Esophagus squamous epithelium (tissue), 5 donors: ENCODE results near the gene RYR1. TPM values are rescaled to one million over a fixed set of nuclear protein-coding genes. Genes with fewer than 3 reads are reported as not detected.

Source experiments
- DNase-seq: peaks from one replicate; lab custom pipeline; 2025; lab: John Stamatoyannopoulos, UW
- H3K27ac ChIP-seq, 4 donors: fragments of 200-600 bp; sonication (generic); one replicate each; pipeline ENCODE4 v1.5.1; 2016 to 2019; ENCODE audit warnings: mild to moderate bottlenecking in 1 of 4
- H3K27me3 ChIP-seq, 4 donors: fragments of 200-600 bp; sonication (generic); 1 replicate in 3 of 4; 2 replicates in 1 of 4; pipeline versions ENCODE4 v1.5.1 to v1.6.0; 2017 to 2021; ENCODE audit warnings: antibody characterized with exemption in 1 of 4
- H3K36me3 ChIP-seq, 3 donors: fragments of 200-600 bp; sonication (generic); one replicate each; pipeline ENCODE4 v1.5.1; 2016 to 2019
- H3K4me1 ChIP-seq, 3 donors: fragments of 200-600 bp; sonication (generic); one replicate each; pipeline ENCODE4 v1.5.1; 2017 to 2019
- H3K4me3 ChIP-seq, 4 donors: fragments of 200-600 bp; sonication (generic); 1 replicate in 3 of 4; 2 replicates in 1 of 4; pipeline ENCODE4 v1.5.1; 2016 to 2019; ENCODE audit warnings: mild to moderate bottlenecking in 2 of 4, moderate library complexity in 1 of 4
- H3K9me3 ChIP-seq, 3 donors: fragments of 200-600 bp; sonication (generic); one replicate each; pipeline ENCODE4 v1.5.1; 2016 to 2019
- POLR2A ChIP-seq, 4 donors: fragments of 450-650 bp; IDR thresholded peaks; one replicate each; pipeline ENCODE4 v1.6.1; 2017; ENCODE audit warnings: antibody characterized with exemption in 4 of 4, mild to moderate bottlenecking in 4 of 4, moderate library complexity in 3 of 4
- WGBS, 2 donors: methylation state at CpG; one replicate each; pipeline ENCODE4 v1.1.5; 2018; 5-methylcytosine and 5-hydroxymethylcytosine counted together
- intact Hi-C: fragments of 100-400 bp; cut with DNase I; formaldehyde crosslinking; loops from one replicate; pipeline ENCODE4 v1.15.0; 2022
- total RNA-seq, 4 donors: library from RNA; depleted of rRNA; stranded (reverse); fragments of >200 nt; gene quantifications; one replicate each; pipeline ENCODE4 v1.1.0, GENCODE V29; 2016
- TF ChIP-seq, protein P1 (sequence below), 6 experiments: fragments of 450-650 bp in 4 of 6; fragments of 200-600 bp in 2 of 6; sonication (generic) in 2 of 6; IDR thresholded peaks; one replicate each; pipeline ENCODE4 v1.5.1; 2016 to 2019; ENCODE audit warnings: antibody characterized with exemption in 6 of 6, mild to moderate bottlenecking in 4 of 6, moderate library complexity in 4 of 6
- donor health status: DM: yes; HTN: yes; CAD: no.

RYR1 gene
- total RNA-seq, 4 donors from 2014 or later, result 11.2 to 18.3 (median 13.8) TPM

- Histone ChIP-seq H3K4me3 (no peak overlapping the region), H3K9me3 (no peaks in the 10 kb centered on the region), H3K27ac (no peak overlapping the region), H3K27me3 (peaks cover 0 to 15% (median 0%) of the 10 kb centered on the region in 4 donors), H3K36me3 (no peaks in the 10 kb centered on the region), H3K4me1 (no peaks in the 10 kb centered on the region)
- intact Hi-C loops, result no loop called here
- WGBS, 2 donors, result 82 to 94% methylated on average over 5 to 18 of the region's 22 CpGs
- TF ChIP-seq, protein P1, sequence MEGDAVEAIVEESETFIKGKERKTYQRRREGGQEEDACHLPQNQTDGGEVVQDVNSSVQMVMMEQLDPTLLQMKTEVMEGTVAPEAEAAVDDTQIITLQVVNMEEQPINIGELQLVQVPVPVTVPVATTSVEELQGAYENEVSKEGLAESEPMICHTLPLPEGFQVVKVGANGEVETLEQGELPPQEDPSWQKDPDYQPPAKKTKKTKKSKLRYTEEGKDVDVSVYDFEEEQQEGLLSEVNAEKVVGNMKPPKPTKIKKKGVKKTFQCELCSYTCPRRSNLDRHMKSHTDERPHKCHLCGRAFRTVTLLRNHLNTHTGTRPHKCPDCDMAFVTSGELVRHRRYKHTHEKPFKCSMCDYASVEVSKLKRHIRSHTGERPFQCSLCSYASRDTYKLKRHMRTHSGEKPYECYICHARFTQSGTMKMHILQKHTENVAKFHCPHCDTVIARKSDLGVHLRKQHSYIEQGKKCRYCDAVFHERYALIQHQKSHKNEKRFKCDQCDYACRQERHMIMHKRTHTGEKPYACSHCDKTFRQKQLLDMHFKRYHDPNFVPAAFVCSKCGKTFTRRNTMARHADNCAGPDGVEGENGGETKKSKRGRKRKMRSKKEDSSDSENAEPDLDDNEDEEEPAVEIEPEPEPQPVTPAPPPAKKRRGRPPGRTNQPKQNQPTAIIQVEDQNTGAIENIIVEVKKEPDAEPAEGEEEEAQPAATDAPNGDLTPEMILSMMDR (IDR thresholded peaks at IDR 0.05), result no peak
- no peak for TF ChIP-seq POLR2A (IDR thresholded peaks at IDR 0.05)
- no peak for DNase-seq
These were observed 91.6 kb downstream of the RYR1 start for GRCh38 chr19:38524994-38525634.

GRCh38 chr19:38526430-38526829 lies 92.9 kb downstream of the RYR1 start:
- Histone ChIP-seq H3K27ac (no peak overlapping the region), H3K4me1 (no peaks in the 10 kb centered on the region), H3K4me3 (no peak overlapping the region), H3K9me3 (no peaks in the 10 kb centered on the region), H3K27me3 (peaks cover 0 to 15% (median 0%) of the 10 kb centered on the region in 4 donors), H3K36me3 (no peaks in the 10 kb centered on the region)
- intact Hi-C loops, result no loop called here
- no peak for DNase-seq
- 86% methylated on average over 7 of the region's 7 CpGs for WGBS, 2 donors
- TF ChIP-seq, protein P1 (IDR thresholded peaks at IDR 0.05), result no peak
- TF ChIP-seq POLR2A (IDR thresholded peaks at IDR 0.05), result no peak

- WGBS, 2 donors, result 54 to 67% methylated on average over 10 to 25 of the region's 32 CpGs
- Histone ChIP-seq H3K36me3 (no peaks in the 10 kb centered on the region), H3K4me1 (no peaks in the 10 kb centered on the region), H3K27me3 (peaks cover 0 to 15% (median 0%) of the 10 kb centered on the region in 4 donors), H3K27ac (no peak overlapping the region), H3K4me3 (no peak overlapping the region), H3K9me3 (no peaks in the 10 kb centered on the region)
- intact Hi-C loops, result no loop called here
- no peak for DNase-seq
- TF ChIP-seq, protein P1 (IDR thresholded peaks at IDR 0.05), result no peak
- no peak for TF ChIP-seq POLR2A (IDR thresholded peaks at IDR 0.05)
These were observed 94.1 kb downstream of the RYR1 start for GRCh38 chr19:38527466-38528136.

GRCh38 chr19:38528213-38528755 lies 94.8 kb downstream of the RYR1 start:
- Histone ChIP-seq H3K9me3 (no peaks in the 10 kb centered on the region), H3K36me3 (no peaks in the 10 kb centered on the region), H3K4me3 (no peak overlapping the region), H3K4me1 (no peaks in the 10 kb centered on the region), H3K27me3 (peaks cover 0 to 15% (median 0%) of the 10 kb centered on the region in 4 donors), H3K27ac (no peak overlapping the region)
- intact Hi-C loops, result no loop called here
- 48 to 79% methylated on average over 13 to 16 of the region's 24 CpGs for WGBS, 2 donors
- DNase-seq, result no peak
- no peak for TF ChIP-seq POLR2A (IDR thresholded peaks at IDR 0.05)
- TF ChIP-seq, protein P1 (IDR thresholded peaks at IDR 0.05), result no peak

DNA sequence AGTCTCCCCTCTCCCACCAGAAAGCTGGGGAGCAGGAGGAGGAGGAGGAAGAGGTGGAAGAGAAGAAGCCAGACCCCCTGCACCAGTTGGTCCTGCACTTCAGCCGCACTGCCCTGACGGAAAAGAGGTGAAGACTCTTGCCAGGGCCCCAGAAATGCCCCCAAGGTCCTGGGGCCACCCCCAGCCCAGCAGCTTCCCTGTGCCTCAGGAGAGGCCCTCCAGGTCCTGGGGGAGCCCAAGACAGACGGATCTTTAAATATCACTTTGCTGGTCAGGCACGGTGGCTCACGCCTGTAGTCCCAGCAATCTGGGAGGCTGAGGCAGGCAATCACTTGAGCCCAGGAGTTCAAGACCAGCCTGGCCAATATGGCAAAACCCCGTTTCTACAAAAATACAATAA lies 95.4 kb downstream of the RYR1 start:
- H3K4me3 ChIP-seq, result no peak overlapping the region
- WGBS, 2 donors, result 85 to 94% methylated on average over 3 of the region's 6 CpGs
- no peaks in the 10 kb centered on the region for H3K4me1 ChIP-seq
- no peak overlapping the region for H3K27ac ChIP-seq
- H3K9me3 ChIP-seq, result no peaks in the 10 kb centered on the region
- TF ChIP-seq POLR2A (IDR thresholded peaks at IDR 0.05), result no peak
- TF ChIP-seq, protein P1 (IDR thresholded peaks at IDR 0.05), result no peak
- DNase-seq, result no peak
- H3K27me3 ChIP-seq, result peaks cover 0 to 15% (median 0%) of the 10 kb centered on the region in 4 donors
- intact Hi-C loops, result no loop called here
- H3K36me3 ChIP-seq, result no peaks in the 10 kb centered on the region
